Measurements from ENCODE around the gene MSS51.

The MSS51 gene

GRCh38 chr10:73448384-73448783 lies 15.0 kb upstream of the MSS51 start:
- H3K27me3 Mint-ChIP-seq (ENCODE audit: low read depth): no peaks in the 10 kb centered on the region

GRCh38 chr10:73446926-73447325 lies 13.6 kb upstream of the MSS51 start:
- Mint-ChIP-seq H3K27ac (no peak overlapping the region), H3K4me1 (no peaks in the 10 kb centered on the region), H3K4me3 (no peak overlapping the region), H3K36me3 (ENCODE audit: low read depth) (peaks cover 33% of the 10 kb centered on the region), H3K9me3 (no peaks in the 10 kb centered on the region), H3K27me3 (ENCODE audit: low read depth) (no peaks in the 10 kb centered on the region)
- TF ChIP-seq, protein P1, sequence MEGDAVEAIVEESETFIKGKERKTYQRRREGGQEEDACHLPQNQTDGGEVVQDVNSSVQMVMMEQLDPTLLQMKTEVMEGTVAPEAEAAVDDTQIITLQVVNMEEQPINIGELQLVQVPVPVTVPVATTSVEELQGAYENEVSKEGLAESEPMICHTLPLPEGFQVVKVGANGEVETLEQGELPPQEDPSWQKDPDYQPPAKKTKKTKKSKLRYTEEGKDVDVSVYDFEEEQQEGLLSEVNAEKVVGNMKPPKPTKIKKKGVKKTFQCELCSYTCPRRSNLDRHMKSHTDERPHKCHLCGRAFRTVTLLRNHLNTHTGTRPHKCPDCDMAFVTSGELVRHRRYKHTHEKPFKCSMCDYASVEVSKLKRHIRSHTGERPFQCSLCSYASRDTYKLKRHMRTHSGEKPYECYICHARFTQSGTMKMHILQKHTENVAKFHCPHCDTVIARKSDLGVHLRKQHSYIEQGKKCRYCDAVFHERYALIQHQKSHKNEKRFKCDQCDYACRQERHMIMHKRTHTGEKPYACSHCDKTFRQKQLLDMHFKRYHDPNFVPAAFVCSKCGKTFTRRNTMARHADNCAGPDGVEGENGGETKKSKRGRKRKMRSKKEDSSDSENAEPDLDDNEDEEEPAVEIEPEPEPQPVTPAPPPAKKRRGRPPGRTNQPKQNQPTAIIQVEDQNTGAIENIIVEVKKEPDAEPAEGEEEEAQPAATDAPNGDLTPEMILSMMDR (IDR thresholded peaks at IDR 0.05; ENCODE audit: unreplicated experiment in 3 of 3): no peak

More at GRCh38 chr10:73448384-73448783, 15.0 kb upstream of the MSS51 start:
- H3K27ac Mint-ChIP-seq: no peak overlapping the region
- TF ChIP-seq, protein P1 (IDR thresholded peaks at IDR 0.05; ENCODE audit: unreplicated experiment in 3 of 3): no peak
- no peaks in the 10 kb centered on the region for H3K4me1 Mint-ChIP-seq
- no peaks in the 10 kb centered on the region for H3K9me3 Mint-ChIP-seq
- no peak overlapping the region for H3K4me3 Mint-ChIP-seq
- H3K36me3 Mint-ChIP-seq (ENCODE audit: low read depth): peaks cover 35% of the 10 kb centered on the region

DNA sequence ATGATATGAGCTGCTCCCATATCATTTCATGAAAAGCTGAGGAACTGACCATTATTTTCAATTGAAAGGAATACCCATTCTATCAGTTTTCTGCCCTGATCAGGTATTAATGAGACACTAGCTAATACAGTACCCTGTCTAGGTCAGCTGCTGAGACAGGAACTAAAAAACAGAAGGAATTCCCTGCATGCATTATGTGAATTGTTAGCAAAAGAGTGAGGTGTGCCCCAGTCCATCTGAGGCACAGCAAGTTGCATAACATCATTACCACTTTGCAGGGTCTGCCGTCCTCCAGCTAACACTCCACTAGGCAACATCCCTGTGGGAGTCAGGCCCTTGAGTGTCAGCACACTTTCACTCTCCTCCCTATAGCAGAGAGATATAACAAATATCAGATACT lies 11.1 kb upstream of the MSS51 start:
- Mint-ChIP-seq H3K36me3 (ENCODE audit: low read depth) (peaks cover 40% of the 10 kb centered on the region), H3K27me3 (ENCODE audit: low read depth) (no peaks in the 10 kb centered on the region), H3K9me3 (no peaks in the 10 kb centered on the region), H3K27ac (no peak overlapping the region), H3K4me1 (no peaks in the 10 kb centered on the region), H3K4me3 (no peak overlapping the region)
- TF ChIP-seq, protein P1 (IDR thresholded peaks at IDR 0.05; ENCODE audit: unreplicated experiment in 3 of 3): no peak

GRCh38 chr10:73439605-73440312 lies 6.4 kb upstream of the MSS51 start:
- Mint-ChIP-seq H3K4me1 (peaks cover 5% of the 10 kb centered on the region), H3K27ac (no peak overlapping the region), H3K4me3 (no peak overlapping the region), H3K9me3 (no peaks in the 10 kb centered on the region), H3K27me3 (ENCODE audit: low read depth) (no peaks in the 10 kb centered on the region), H3K36me3 (ENCODE audit: low read depth) (peaks cover 45% of the 10 kb centered on the region)
- TF ChIP-seq, protein P1 (IDR thresholded peaks at IDR 0.05; ENCODE audit: unreplicated experiment in 3 of 3): no peak

- Mint-ChIP-seq H3K4me3 (no peak overlapping the region), H3K4me1 (peaks cover 5% of the 10 kb centered on the region), H3K9me3 (no peaks in the 10 kb centered on the region), H3K27ac (no peak overlapping the region), H3K27me3 (ENCODE audit: low read depth) (no peaks in the 10 kb centered on the region), H3K36me3 (ENCODE audit: low read depth) (peaks cover 41% of the 10 kb centered on the region)
- TF ChIP-seq, protein P1 (IDR thresholded peaks at IDR 0.05; ENCODE audit: unreplicated experiment in 3 of 3): no peak
Measured at GRCh38 chr10:73439055-73439454, 5.7 kb upstream of the MSS51 start.

Data from nephron (organoid).